ENCODE measurements around the gene NT5DC1.

DNA sequence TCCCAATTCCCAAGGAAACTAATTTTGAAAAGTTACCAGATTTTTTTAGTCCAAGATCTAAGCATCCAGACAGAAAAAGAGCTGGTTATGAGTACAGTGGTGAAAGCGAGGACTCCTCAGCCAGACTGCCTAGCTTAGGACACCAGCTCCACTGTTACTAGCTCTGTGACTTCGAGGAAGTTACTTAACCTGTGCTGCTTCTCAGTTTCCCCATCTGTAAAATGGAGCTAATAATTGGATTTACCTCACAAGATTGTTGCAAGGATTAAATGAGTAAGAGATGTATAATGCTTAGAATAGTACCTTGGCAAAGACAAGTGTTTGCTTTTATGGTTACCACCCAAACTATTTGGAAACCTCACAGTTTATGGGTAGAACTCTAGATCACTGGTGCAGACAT lies 1.1 kb downstream of the NT5DC1 start:
- TF ChIP-seq GATA2 (IDR thresholded peaks at IDR 0.05; ENCODE audit: low read depth, low read length): no peak
- TF ChIP-seq GATA3 (IDR thresholded peaks at IDR 0.05; ENCODE audit: low read depth, low read length): no peak

Measured in SH-SY5Y (cell line).